Activated CD8-positive, alpha-beta T cell treated with anti-CD3 and anti-CD28 coated beads for 36 hours (primary cell): ENCODE results near the gene MLN. TPM values are rescaled to one million over a fixed set of nuclear protein-coding genes. Genes with fewer than 3 reads are reported as not detected.

Source experiments
- ATAC-seq: fragments of 200-7000 bp; cut with Tn5 transposase; one replicate; pipeline ENCODE4 v1.10.0; 2021; ENCODE audit warnings: mild to moderate bottlenecking, moderate library complexity
- CTCF ChIA-PET: fragments of 350-600 bp; sonication (Branson Sonifier 250); formaldehyde crosslinking; loops from one replicate; lab custom pipeline; 2021; ENCODE audit warnings: antibody characterized with exemption; lab: Charles Lee
- POLR2A ChIA-PET: fragments of 350-600 bp; sonication (Branson Sonifier 250); formaldehyde crosslinking; loops from one replicate; lab custom pipeline; 2021; ENCODE audit warnings: antibody characterized with exemption; lab: Charles Lee
- DNase-seq: peaks from one replicate; pipeline ENCODE4 v3.0.0-alpha.2; 2020
- H3K27ac Mint-ChIP-seq: one replicate; pipeline ENCODE4 v1.8.0; 2021; ENCODE audit warnings: mild to moderate bottlenecking, mixed read lengths
- H3K27me3 Mint-ChIP-seq: one replicate; pipeline ENCODE4 v1.8.0; 2021; ENCODE audit warnings: mixed read lengths
- H3K36me3 Mint-ChIP-seq: one replicate; pipeline ENCODE4 v1.8.0; 2021; ENCODE audit warnings: low read depth, mixed read lengths
- H3K4me1 Mint-ChIP-seq: one replicate; pipeline ENCODE4 v1.8.0; 2021; ENCODE audit warnings: low read depth, mixed read lengths
- H3K4me3 Mint-ChIP-seq: one replicate; pipeline ENCODE4 v1.8.0; 2021; ENCODE audit warnings: mild to moderate bottlenecking, moderate library complexity, mixed read lengths
- H3K9me3 Mint-ChIP-seq: one replicate; pipeline ENCODE4 v1.8.0; 2021; ENCODE audit warnings: mixed read lengths
- CTCF ChIP-seq: fragments of 200-600 bp; IDR thresholded peaks from one replicate; pipeline ENCODE4 v1.8.0; 2022; ENCODE audit warnings: antibody characterized with exemption, mild to moderate bottlenecking
- intact Hi-C: fragments of 100-400 bp; cut with micrococcal nuclease; formaldehyde crosslinking; loops from one replicate; pipeline ENCODE4 v1.10.0; 2022
- total RNA-seq, 2 experiments: library from RNA; stranded (reverse); gene quantifications; one replicate each; pipeline ENCODE4 v1.2.3, GENCODE V29; 2021

MLN gene
- total RNA-seq, 2 experiments from 2014 or later, result not detected

- Mint-ChIP-seq H3K4me3 (no peak overlapping the region), H3K9me3 (no peaks in the 10 kb centered on the region), H3K36me3 (no peaks in the 10 kb centered on the region), H3K27ac (no peak overlapping the region), H3K27me3 (no peaks in the 10 kb centered on the region), H3K4me1 (no peaks in the 10 kb centered on the region)
- DNase-seq (no peak), ATAC-seq (no peak)
- ChIA-PET CTCF (interaction anchor here (1.9 kb wide), 1 partner anchor 11 kb away, joined by 9 read pairs; no protein-coding TSS in a partner anchor), POLR2A (no interaction called here)
- intact Hi-C loops, result no loop called here
- TF ChIP-seq CTCF, result no peak
Observed at GRCh38 chr6:33755070-33755869, 48.5 kb downstream of the MLN start.

DNA sequence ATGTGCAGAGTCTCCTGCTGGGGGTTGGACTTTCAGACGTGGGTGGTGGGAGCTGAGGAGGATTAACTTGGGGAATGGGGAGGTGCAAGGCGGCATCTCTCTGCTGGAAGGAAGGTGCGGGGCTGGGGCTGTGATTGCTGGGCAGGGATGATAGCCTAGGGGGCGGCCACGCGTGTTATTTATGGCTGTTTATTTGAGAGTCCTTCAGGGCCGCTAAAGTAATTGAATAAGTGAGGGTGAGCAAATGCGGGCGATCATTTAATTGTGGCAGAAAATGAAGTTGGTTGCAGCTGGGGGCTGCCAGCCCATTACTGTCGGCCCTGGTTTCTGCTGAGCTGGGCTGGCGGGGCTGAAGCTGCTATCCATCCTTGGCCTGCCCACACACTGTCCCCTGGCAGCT lies 49.6 kb downstream of the MLN start:
- H3K9me3 Mint-ChIP-seq, result no peaks in the 10 kb centered on the region
- no peak for TF ChIP-seq CTCF
- H3K4me1 Mint-ChIP-seq, result no peaks in the 10 kb centered on the region
- no peak overlapping the region for H3K4me3 Mint-ChIP-seq
- intact Hi-C loops, result no loop called here
- H3K27me3 Mint-ChIP-seq, result no peaks in the 10 kb centered on the region
- CTCF ChIA-PET, result interaction anchor here (0.9 to 1.2 kb wide), 2 partner anchors 16 to 17 kb away, joined by 3 to 4 read pairs; no protein-coding TSS in a partner anchor
- DNase-seq (no peak), ATAC-seq (no peak)
- no peaks in the 10 kb centered on the region for H3K36me3 Mint-ChIP-seq
- H3K27ac Mint-ChIP-seq, result no peak overlapping the region
- POLR2A ChIA-PET, result no interaction called here

DNA sequence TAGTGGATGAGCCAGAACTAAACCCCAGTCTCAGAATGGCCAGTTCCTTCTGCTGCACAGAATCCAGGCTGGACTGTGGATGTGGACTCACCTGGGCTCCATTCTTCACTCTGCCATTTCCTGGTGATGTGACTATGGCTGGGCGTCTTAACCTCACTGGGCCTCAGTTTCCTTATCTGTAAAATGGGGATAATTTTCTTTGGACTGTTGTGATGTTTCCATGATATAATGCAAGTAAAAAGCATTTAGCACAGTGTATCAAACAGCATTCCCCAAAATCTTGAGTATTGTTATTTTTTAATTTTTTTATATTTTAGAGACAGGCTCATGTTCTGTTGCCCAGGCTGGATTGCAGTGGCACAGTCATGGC lies 51.2 kb downstream of the MLN start:
- TF ChIP-seq CTCF, result no peak
- H3K27ac Mint-ChIP-seq, result no peak overlapping the region
- H3K36me3 Mint-ChIP-seq, result no peaks in the 10 kb centered on the region
- DNase-seq (no peak), ATAC-seq (no peak)
- no peaks in the 10 kb centered on the region for H3K27me3 Mint-ChIP-seq
- H3K4me3 Mint-ChIP-seq, result no peak overlapping the region
- CTCF ChIA-PET, result no interaction called here
- no peaks in the 10 kb centered on the region for H3K9me3 Mint-ChIP-seq
- POLR2A ChIA-PET, result no interaction called here
- intact Hi-C loops, result no loop called here
- no peaks in the 10 kb centered on the region for H3K4me1 Mint-ChIP-seq

DNA sequence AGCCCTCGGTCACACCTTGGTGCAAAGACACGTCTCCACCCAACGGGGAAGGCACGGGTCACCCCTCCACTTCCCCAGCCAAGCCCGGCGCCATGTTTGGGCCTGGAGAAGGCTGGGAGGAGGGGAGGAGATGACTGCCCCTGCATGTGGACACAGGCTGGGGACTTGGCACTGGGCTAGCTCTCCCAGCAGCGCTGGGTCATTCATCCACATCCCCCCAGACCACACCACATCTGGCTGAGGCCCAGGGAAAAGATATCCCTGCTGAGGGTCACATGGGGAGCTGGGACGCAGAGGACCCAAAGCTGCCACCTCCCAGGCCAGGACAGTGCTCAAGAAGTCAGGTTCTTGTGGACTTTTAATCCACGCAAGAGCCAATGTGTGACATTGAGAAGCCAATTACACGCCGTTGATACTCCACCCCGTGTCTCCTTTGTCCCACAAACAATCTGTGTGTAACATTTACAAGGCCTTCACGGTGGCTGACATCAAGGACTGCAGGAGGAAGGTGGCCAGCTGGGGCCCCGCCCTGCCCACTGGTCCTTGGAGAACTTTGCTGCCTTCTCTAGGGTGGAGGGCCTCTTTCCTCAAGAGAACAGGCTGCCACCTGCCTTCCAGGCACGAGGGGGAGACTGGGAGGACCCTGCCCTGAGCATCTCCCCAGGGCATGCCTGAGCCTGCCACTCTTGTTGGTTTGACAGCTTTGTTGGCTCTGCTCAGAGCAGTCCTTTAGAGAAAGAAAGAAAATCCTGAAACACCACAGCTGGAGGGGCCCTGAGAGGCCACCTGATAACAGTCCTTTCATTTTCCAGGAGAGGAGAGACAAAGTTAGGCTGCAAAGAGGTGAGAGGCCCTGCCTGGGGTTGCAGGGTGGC lies 51.8 kb downstream of the MLN start:
- ATAC-seq (no peak), DNase-seq (no peak)
- Mint-ChIP-seq H3K4me1 (no peaks in the 10 kb centered on the region), H3K36me3 (no peaks in the 10 kb centered on the region), H3K27me3 (no peaks in the 10 kb centered on the region), H3K4me3 (no peak overlapping the region), H3K9me3 (no peaks in the 10 kb centered on the region), H3K27ac (no peak overlapping the region)
- POLR2A ChIA-PET, result interaction anchor here (0.9 kb wide), 1 partner anchor 18 kb away, joined by 3 read pairs; no protein-coding TSS in a partner anchor
- intact Hi-C loops, result no loop called here
- CTCF ChIA-PET, result no interaction called here
- TF ChIP-seq CTCF, result no peak
